ENCODE data around the gene ZBTB4.

DNA sequence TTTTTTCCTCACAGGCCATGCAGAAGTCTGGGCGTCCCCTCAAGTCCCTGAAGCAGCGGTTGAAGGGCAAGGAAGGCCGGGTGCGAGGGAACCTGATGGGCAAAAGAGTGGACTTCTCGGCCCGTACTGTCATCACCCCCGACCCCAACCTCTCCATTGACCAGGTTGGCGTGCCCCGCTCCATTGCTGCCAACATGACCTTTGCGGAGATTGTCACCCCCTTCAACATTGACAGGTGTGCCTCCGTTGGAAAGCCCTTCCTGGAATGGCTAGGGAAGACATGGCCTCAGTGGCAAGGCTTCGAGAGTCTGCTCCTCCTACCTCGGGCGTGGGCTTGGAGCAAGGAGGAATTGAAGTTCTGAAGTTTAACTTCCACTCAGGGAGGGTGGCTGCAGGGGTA is 18.2 kb upstream of the ZBTB4 start:
- TF ChIP-seq, protein P1, sequence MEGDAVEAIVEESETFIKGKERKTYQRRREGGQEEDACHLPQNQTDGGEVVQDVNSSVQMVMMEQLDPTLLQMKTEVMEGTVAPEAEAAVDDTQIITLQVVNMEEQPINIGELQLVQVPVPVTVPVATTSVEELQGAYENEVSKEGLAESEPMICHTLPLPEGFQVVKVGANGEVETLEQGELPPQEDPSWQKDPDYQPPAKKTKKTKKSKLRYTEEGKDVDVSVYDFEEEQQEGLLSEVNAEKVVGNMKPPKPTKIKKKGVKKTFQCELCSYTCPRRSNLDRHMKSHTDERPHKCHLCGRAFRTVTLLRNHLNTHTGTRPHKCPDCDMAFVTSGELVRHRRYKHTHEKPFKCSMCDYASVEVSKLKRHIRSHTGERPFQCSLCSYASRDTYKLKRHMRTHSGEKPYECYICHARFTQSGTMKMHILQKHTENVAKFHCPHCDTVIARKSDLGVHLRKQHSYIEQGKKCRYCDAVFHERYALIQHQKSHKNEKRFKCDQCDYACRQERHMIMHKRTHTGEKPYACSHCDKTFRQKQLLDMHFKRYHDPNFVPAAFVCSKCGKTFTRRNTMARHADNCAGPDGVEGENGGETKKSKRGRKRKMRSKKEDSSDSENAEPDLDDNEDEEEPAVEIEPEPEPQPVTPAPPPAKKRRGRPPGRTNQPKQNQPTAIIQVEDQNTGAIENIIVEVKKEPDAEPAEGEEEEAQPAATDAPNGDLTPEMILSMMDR (IDR thresholded peaks at IDR 0.05; ENCODE audit: borderline replicate concordance, extremely low read depth, low read length, poor library complexity, severe bottlenecking): no peak
- no peak for TF ChIP-seq EZH2 (IDR thresholded peaks at IDR 0.05; ENCODE audit: borderline replicate concordance, low read depth, low read length, severe bottlenecking)
